H1 (cell line): ENCODE measurements around the gene ZBTB20. TPM values are rescaled to one million over a fixed set of nuclear protein-coding genes. Genes with fewer than 3 reads are reported as not detected.
A peak's percentile ranks its signal among the peaks of the same experiment; 100 is the strongest.

ENCODE experiments used
- CTCF ChIA-PET: fragments of 300-600 bp; sonication (Branson Sonifier 250); formaldehyde crosslinking; loops from one replicate; lab custom pipeline; 2021; ENCODE audit not compliant: partially characterized antibody; lab: Charles Lee
- POLR2A ChIA-PET: fragments of 300-600 bp; sonication (Branson Sonifier 250); formaldehyde crosslinking; loops from one replicate; lab custom pipeline; 2021; ENCODE audit warnings: inconsistent platforms; ENCODE audit not compliant: partially characterized antibody; lab: Charles Lee
- DNase-seq, 2 experiments: peaks; one replicate each; pipeline versions ENCODE4 v3.0.0 to v3.0.0-alpha.2; 2010 to 2022; ENCODE audit warnings: low spot score in 2 of 2, low read depth in 1 of 2, mixed read lengths in 1 of 2
- FAIRE-seq: peaks from 2 replicates; lab custom pipeline; 2011; peaks lifted over from hg19 to GRCh38; lab: Jason Lieb, UNC
- H2AFZ ChIP-seq: 2 replicates; pipeline ENCODE4 v1.8.1; 2012; ENCODE audit warnings: low read length, inconsistent platforms
- H2AK5ac ChIP-seq: 2 replicates; pipeline ENCODE4 v1.6.1; 2013; ENCODE audit warnings: low read depth, low read length
- H2BK120ac ChIP-seq: replicated peaks from 2 replicates; pipeline ENCODE3; 2013; ENCODE audit warnings: low read depth, low read length, inconsistent platforms
- H2BK12ac ChIP-seq: 2 replicates; pipeline ENCODE4 v1.6.1; 2013; ENCODE audit warnings: low read depth, low read length
- H2BK15ac ChIP-seq: 2 replicates; pipeline ENCODE4 v1.6.1; 2013; ENCODE audit warnings: low read length
- H2BK20ac ChIP-seq: 2 replicates; pipeline ENCODE4 v1.6.1; 2013; ENCODE audit warnings: low read length
- H2BK5ac ChIP-seq: 2 replicates; pipeline ENCODE4 v1.6.1; 2013; ENCODE audit warnings: low read depth, low read length
- H3K14ac ChIP-seq: 2 replicates; pipeline ENCODE4 v1.6.1; 2013; ENCODE audit warnings: inconsistent platforms; ENCODE audit not compliant: insufficient read length
- H3K18ac ChIP-seq: 2 replicates; pipeline ENCODE4 v1.6.1; 2013; ENCODE audit warnings: low read length; ENCODE audit errors: extremely low read depth
- H3K23ac ChIP-seq: 2 replicates; pipeline ENCODE4 v1.6.1; 2013; ENCODE audit warnings: inconsistent platforms; ENCODE audit not compliant: insufficient read length
- H3K23me2 ChIP-seq: 2 replicates; pipeline ENCODE4 v1.6.1; 2013; ENCODE audit warnings: low read depth, low read length
- H3K27ac ChIP-seq: 2 replicates; pipeline ENCODE4 v1.6.1; 2011; ENCODE audit warnings: low read depth, low read length, inconsistent platforms
- H3K27me3 ChIP-seq, 4 experiments: replicated peaks in 1 of 4; 1 replicate in 1 of 4; 2 replicates in 3 of 4; pipeline versions ENCODE4 v1.6.1 to v1.8.1; 2011 to 2013; ENCODE audit warnings: low read length in 3 of 4, mild to moderate bottlenecking in 3 of 4, inconsistent platforms in 2 of 4, mixed read lengths in 2 of 4, moderate library complexity in 1 of 4; ENCODE audit not compliant: control insufficient read depth in 3 of 4, insufficient read depth in 3 of 4; ENCODE audit errors: extremely low read depth in 1 of 4
- H3K36me3 ChIP-seq, 4 experiments: 2 replicates each; pipeline versions ENCODE4 v1.6.1 to v1.8.1; 2011 to 2013; ENCODE audit warnings: mild to moderate bottlenecking in 4 of 4, low read length in 3 of 4, moderate library complexity in 2 of 4, control low read depth in 1 of 4, inconsistent platforms in 1 of 4; ENCODE audit not compliant: insufficient read depth in 4 of 4, control insufficient read depth in 2 of 4
- H3K4ac ChIP-seq: replicated peaks from 2 replicates; pipeline ENCODE3; 2013; ENCODE audit warnings: low read length, low read depth, mixed read lengths, inconsistent platforms; ENCODE audit not compliant: insufficient read length
- H3K4me1 ChIP-seq, 4 experiments: replicated peaks in 1 of 4; 1 replicate in 1 of 4; 2 replicates in 3 of 4; pipeline versions ENCODE4 v1.6.1 to v1.8.1; 2011 to 2013; ENCODE audit warnings: low read length in 3 of 4, inconsistent platforms in 2 of 4, mixed read lengths in 1 of 4; ENCODE audit not compliant: insufficient read depth in 4 of 4, control insufficient read depth in 3 of 4
- H3K4me2 ChIP-seq, 2 experiments: 2 replicates each; pipeline versions ENCODE4 v1.6.1 to v1.8.1; 2011 to 2013; ENCODE audit warnings: low read depth in 2 of 2, low read length in 2 of 2, control low read depth in 1 of 2, inconsistent platforms in 1 of 2, mild to moderate bottlenecking in 1 of 2; ENCODE audit not compliant: insufficient read depth in 1 of 2
- H3K4me3 ChIP-seq, 4 experiments: fragments of 200-600, 300-600 bp in 1 of 4; sonication (generic), shearing (Covaris generic), sonication (Bioruptor Twin) in 1 of 4; 2 replicates each; pipeline versions ENCODE4 v1.5.1 to v1.8.1; 2011 to 2016; ENCODE audit warnings: low read length in 4 of 4, low read depth in 3 of 4, control low read depth in 2 of 4, inconsistent platforms in 2 of 4, mild to moderate bottlenecking in 2 of 4, mixed read lengths in 1 of 4, moderate library complexity in 1 of 4; ENCODE audit not compliant: insufficient read depth in 2 of 4; ENCODE audit errors: extremely low read depth in 1 of 4
- H3K56ac ChIP-seq: replicated peaks from 2 replicates; pipeline ENCODE3; 2013; ENCODE audit warnings: low read depth, mild to moderate bottlenecking, mixed read lengths, low read length, inconsistent platforms; ENCODE audit not compliant: insufficient read length
- H3K79me1 ChIP-seq: 2 replicates; pipeline ENCODE4 v1.6.1; 2013; ENCODE audit warnings: low read depth, low read length, control low read depth
- H3K79me2 ChIP-seq, 2 experiments: 2 replicates each; pipeline versions ENCODE4 v1.6.1 to v1.8.1; 2012 to 2013; ENCODE audit warnings: low read length in 2 of 2, mild to moderate bottlenecking in 2 of 2, inconsistent platforms in 1 of 2; ENCODE audit not compliant: insufficient read depth in 2 of 2, control insufficient read depth in 1 of 2
- H3K9ac ChIP-seq, 4 experiments: replicated peaks in 1 of 4; 1 replicate in 1 of 4; 2 replicates in 3 of 4; pipeline versions ENCODE4 v1.6.1 to v1.8.1; 2011 to 2013; ENCODE audit warnings: low read depth in 3 of 4, low read length in 3 of 4, control low read depth in 2 of 4, mild to moderate bottlenecking in 2 of 4, moderate library complexity in 2 of 4, inconsistent platforms in 1 of 4; ENCODE audit errors: extremely low read depth in 1 of 4
- H3K9me3 ChIP-seq, 2 experiments: 2 replicates each; pipeline versions ENCODE4 v1.6.1 to v1.8.1; 2012 to 2013; ENCODE audit warnings: mild to moderate bottlenecking in 2 of 2, moderate library complexity in 2 of 2, control low read depth in 1 of 2, inconsistent platforms in 1 of 2, low read depth in 1 of 2, low read length in 1 of 2, mixed read lengths in 1 of 2; ENCODE audit not compliant: insufficient read depth in 2 of 2
- H4K20me1 ChIP-seq, 2 experiments: replicated peaks in 1 of 2; 2 replicates each; pipeline versions ENCODE3 to v1.8.1; 2011 to 2013; ENCODE audit warnings: inconsistent platforms in 2 of 2, low read length in 2 of 2, mild to moderate bottlenecking in 1 of 2; ENCODE audit not compliant: insufficient read depth in 2 of 2, control insufficient read depth in 1 of 2
- H4K5ac ChIP-seq: 2 replicates; pipeline ENCODE4 v1.6.1; 2013; ENCODE audit warnings: low read length, low read depth, mixed read lengths, inconsistent platforms; ENCODE audit not compliant: insufficient read length
- H4K8ac ChIP-seq: 2 replicates; pipeline ENCODE4 v1.8.0; 2013; ENCODE audit warnings: mild to moderate bottlenecking, moderate library complexity, low read length, inconsistent platforms; ENCODE audit not compliant: insufficient read depth; ENCODE audit errors: extremely low read depth
- H4K91ac ChIP-seq: replicated peaks from 2 replicates; pipeline ENCODE3; 2013; ENCODE audit warnings: low read length, mixed read lengths, inconsistent platforms; ENCODE audit not compliant: insufficient read length
- CBX5 ChIP-seq: fragments of 300-800, 300-1000 bp; sonication (generic); IDR thresholded peaks from 2 replicates; pipeline ENCODE4 v1.7.1; 2016; ENCODE audit warnings: antibody characterized with exemption, low read length, low read depth
- PHF8 ChIP-seq: fragments of 200-600 bp; sonication (generic); conservative IDR thresholded peaks from 2 replicates; pipeline ENCODE4 v1.7.1; 2012; ENCODE audit warnings: low read depth, mild to moderate bottlenecking, inconsistent platforms, low read length, moderate library complexity
- POLR2A ChIP-seq, 2 experiments: IDR thresholded peaks; 1 replicate in 1 of 2; 2 replicates in 1 of 2; pipeline ENCODE4 v1.6.1; 2011; ENCODE audit warnings: low read depth in 2 of 2, low read length in 2 of 2, mild to moderate bottlenecking in 2 of 2; ENCODE audit errors: control extremely low read depth in 1 of 2
- SIX5 ChIP-seq: IDR thresholded peaks from 2 replicates; pipeline ENCODE4 v1.6.1; 2011; ENCODE audit warnings: mild to moderate bottlenecking, low read depth, low read length
- SRF ChIP-seq: IDR thresholded peaks from 2 replicates; pipeline ENCODE4 v1.6.1; 2011; ENCODE audit warnings: mild to moderate bottlenecking, low read depth, low read length, moderate library complexity
- WGBS, 2 experiments: shearing (Covaris generic) in 1 of 2; methylation state at CpG; one replicate each; pipeline versions ENCODE4 v1.1.6 to v1.1.7; 2013 to 2015; ENCODE audit warnings: low lambda C conversion rate in 2 of 2, mixed read lengths in 2 of 2, inconsistent platforms in 1 of 2, low coverage in 1 of 2, missing lambda C conversion rate in 1 of 2; ENCODE audit not compliant: insufficient replicate concordance in 2 of 2, insufficient coverage in 1 of 2, insufficient read length in 1 of 2; ENCODE audit errors: extremely low coverage in 1 of 2, missing lambda C conversion rate in 1 of 2; 5-methylcytosine and 5-hydroxymethylcytosine counted together
- polyA plus RNA-seq, 7 experiments: library from polyadenylated mRNA; depleted of rRNA in 3 of 7; stranded (reverse) in 5 of 7; unstranded in 2 of 7; fragments of >200 nt in 5 of 7; fragments of 200-250 nt in 2 of 7; gene quantifications; 1 replicate in 5 of 7; 2 replicates in 1 of 7; 4 replicates in 1 of 7; pipeline versions ENCODE4 v1.2.1 to v1.2.3, GENCODE V29; 2011 to 2013; ENCODE audit warnings: missing spikeins in 2 of 7, mixed read lengths in 2 of 7
- total RNA-seq: library from RNA; stranded (reverse); fragmentation: NEBNext Ultra II Directional; extraction: Animal tissue kit (Norgen Biotek cat#: 25700); gene quantifications from 2 replicates; pipeline ENCODE4 v1.2.1, GENCODE V29; 2021

The ZBTB20 gene
- total and polyA plus RNA-seq, 2 of the 8 experiments (the other 6 are each of a cell fraction or from before 2014, with no cell fraction given) = 0.35 to 1.3 TPM

- Histone ChIP-seq H2BK15ac (no peak overlapping the region), H3K9ac (no peak overlapping the region), H2BK120ac (no peak overlapping the region), H3K4me3 (no peak overlapping the region), H3K79me1 (no peaks in the 10 kb centered on the region), H3K79me2 (no peaks in the 10 kb centered on the region), H4K91ac (no peak overlapping the region), H3K4ac (no peak overlapping the region), H2BK5ac (no peak overlapping the region), H2AK5ac (no peak overlapping the region), H3K56ac (no peak overlapping the region), H3K23ac (no peak overlapping the region), H3K9me3 (no peaks in the 10 kb centered on the region), H3K27me3 (no peaks in the 10 kb centered on the region), H3K18ac (no peak overlapping the region), H4K5ac (no peak overlapping the region), H2AFZ (no peak overlapping the region), H2BK20ac (no peak overlapping the region), H3K4me1 (no peaks in the 10 kb centered on the region), H3K14ac (no peak overlapping the region), H3K4me2 (no peak overlapping the region), H3K36me3 (no peaks in the 10 kb centered on the region), H3K27ac (no peak overlapping the region), H4K8ac (no peak overlapping the region), H3K23me2 (no peaks in the 10 kb centered on the region), H4K20me1 (no peaks in the 10 kb centered on the region), H2BK12ac (no peak overlapping the region)
- POLR2A ChIA-PET = no interaction called here
- FAIRE-seq (no peak), DNase-seq (no peak)
- WGBS, 2 experiments = 78% methylated on average over 1 of the region's 1 CpG; no CpG with 5 or more reads in 1 of the 2 experiments
- CTCF ChIA-PET = interaction anchor here (0.6 to 1.4 kb wide), 3 partner anchors 10 to 575 kb away, joined by 3 read pairs; no protein-coding TSS in a partner anchor
- TF ChIP-seq SRF (peak; percentile 17; the same call in 1 of the 2 replicates), PHF8 (no peak), SIX5 (no peak), POLR2A (IDR thresholded peaks at IDR 0.05; ENCODE audit: control extremely low read depth in 1 of 2, low read depth in 2 of 2, low read length in 2 of 2) (no peak), CBX5 (no peak)
Observed at GRCh38 chr3:114730397-114730796, 416.7 kb downstream of the ZBTB20 start.
